Tongue (tissue), 2 donors: ENCODE results near the gene IER5L. TPM values are rescaled to one million over a fixed set of nuclear protein-coding genes. Genes with fewer than 3 reads are reported as not detected.

ENCODE experiments used
- DNase-seq: peaks from one replicate; pipeline ENCODE4 v3.0.0-alpha.2; 2015
- total RNA-seq: library from RNA; depleted of rRNA; stranded (reverse); fragments of >200 nt; gene quantifications from one replicate; pipeline ENCODE4 v1.2.3, GENCODE V29; 2014

The IER5L gene
- 10.4 TPM for total RNA-seq

DNA sequence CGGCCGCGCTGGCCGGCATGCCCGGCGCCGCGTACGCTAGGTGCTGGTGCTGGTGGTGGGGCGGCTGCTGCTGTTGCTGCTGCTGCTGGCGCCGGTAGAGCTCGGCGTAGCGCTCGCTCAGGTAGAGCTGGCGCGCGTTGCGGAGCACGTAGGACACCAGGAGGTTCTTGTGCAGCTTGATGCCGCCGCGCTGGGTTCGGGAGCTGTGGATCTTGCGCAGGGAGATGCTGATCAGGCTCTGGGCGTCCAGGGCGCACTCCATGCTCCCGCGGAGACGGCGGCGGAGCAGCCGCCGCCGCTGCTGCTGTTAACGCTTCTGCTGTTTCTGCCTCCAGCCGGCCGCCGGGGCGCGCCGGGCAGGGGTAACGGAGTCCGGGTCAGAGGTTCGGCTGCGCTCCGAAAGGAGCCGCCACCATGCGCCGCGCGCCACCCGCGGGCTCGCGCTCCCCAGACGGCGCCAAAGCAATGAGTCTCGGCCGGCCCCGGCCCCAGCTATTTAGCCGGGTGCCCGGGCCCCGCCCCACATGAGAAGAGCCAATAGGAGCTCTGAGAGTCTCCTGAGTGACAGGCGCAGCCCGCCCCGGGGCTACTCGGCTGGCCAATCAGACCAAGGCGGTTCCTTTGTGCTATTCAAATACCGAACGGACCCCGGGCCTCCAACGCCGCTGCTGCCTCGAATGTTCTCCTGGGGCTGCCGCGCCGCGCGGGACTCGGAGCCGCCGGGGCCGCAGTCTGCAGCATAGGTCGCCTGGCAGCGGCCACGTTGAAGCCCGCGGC, at the start of gene IER5L:
Gene IER5L (minus strand): TSS at position 471 of the 777 bp plus-strand sequence. CDS start 209 bp downstream, at position 262.
- peak; percentile 99 for DNase-seq

GRCh38 chr9:129227843-129228189, 49.8 kb upstream of the IER5L start:
- DNase-seq: no peak

DNA sequence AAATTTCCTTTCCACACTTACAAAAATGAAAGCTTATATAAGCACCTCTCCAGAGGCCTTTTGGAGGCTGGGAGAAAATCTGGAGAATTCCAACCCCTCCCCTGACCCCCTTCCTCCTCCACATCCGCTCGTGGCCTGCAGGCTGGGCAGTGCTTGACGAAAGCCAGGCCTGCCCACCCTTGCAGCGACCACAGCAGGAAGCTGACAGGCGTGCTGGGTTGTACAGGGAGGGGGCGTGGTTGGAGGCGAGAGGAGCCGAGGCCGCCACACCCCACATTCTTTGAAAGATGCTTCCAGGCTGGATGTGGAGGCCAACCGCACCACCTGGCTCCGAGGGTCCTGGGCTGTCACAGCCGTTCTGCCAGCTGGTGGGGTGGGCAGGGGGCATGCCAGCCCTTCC, 47.8 kb upstream of the IER5L start:
- peak; percentile 79 for DNase-seq

DNA sequence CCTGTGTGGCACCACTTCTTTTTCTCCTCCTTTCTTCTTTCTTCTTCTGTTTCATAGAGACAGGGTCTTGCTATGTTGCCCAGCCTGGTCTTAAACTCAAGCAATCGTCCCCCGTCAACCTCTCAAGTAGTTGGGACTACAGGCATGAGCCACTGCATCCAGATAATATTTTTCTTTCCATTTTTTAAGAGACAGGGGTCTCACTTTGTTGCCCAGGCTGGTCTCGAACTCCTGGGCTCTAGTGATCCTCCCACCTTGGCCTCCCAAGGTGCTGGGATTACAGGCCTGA, 47.4 kb upstream of the IER5L start:
- no peak for DNase-seq

GRCh38 chr9:129224618-129225489, 46.8 kb upstream of the IER5L start:
- DNase-seq: no peak

- DNase-seq: peak; percentile 39
These were observed 45.6 kb upstream of the IER5L start for GRCh38 chr9:129223551-129224208.

- no peak for DNase-seq
These were observed 44.8 kb upstream of the IER5L start for GRCh38 chr9:129222819-129223218.

GRCh38 chr9:129221979-129222635, 44.0 kb upstream of the IER5L start:
- no peak for DNase-seq

GRCh38 chr9:129221233-129221632, 43.2 kb upstream of the IER5L start:
- DNase-seq: no peak

DNA sequence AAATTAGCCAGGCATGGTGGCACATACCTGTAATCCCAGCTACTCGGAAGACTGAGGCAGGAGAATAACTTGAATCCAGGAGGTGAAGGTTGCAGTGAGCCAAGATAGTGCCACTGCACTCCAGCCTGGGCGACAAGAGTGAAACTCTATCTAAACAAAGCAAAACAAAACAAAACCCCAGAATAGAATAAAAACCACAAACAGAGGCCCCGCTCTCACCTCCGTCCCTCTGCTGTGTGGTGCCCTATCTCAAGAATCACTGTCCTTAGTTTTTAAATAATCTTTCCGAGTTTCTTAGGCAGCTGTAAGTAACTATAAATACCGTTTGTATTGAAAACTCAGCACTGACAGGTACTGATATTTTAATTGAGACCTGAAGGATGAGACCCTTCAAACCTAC, 42.7 kb upstream of the IER5L start:
- DNase-seq: no peak

DNA sequence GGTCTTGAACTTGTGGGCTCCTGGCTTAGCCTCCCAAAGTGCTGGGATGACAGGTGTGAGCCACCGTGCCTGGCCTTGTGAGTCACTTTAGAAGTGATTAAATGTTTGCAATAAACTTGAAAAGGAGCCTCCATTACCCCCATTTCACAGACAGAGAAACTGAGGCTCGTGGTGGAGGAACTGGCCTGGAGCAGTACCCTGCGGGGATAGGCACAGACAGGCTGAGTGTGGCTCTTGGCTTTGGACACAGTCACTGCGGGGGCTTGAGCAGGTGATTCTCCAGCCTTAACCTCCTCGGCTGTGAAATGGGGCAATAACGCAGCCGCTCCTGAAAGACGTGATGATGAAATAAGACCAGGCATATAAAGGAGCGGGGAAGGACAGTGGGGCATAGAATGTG, 40.9 kb upstream of the IER5L start:
- DNase-seq: no peak

DNA sequence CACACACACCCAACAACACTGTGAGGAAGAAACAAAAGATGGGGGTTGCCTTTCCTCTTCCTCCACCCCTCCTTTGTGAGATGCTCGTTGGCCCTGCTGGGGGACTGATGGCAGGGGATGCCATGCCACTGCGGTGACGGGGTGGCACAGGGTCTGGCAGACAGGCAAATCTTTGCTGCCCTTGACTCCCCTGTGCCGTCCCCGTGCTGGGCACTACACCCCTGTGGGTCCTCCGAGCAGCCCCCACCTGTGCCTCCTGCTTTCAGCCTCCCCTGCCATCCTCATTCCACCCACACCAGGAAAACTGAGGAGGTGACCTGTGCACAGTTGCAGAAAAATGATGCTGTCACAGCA, 40.2 kb upstream of the IER5L start:
- no peak for DNase-seq

GRCh38 chr9:129213551-129213950, 35.5 kb upstream of the IER5L start:
- no peak for DNase-seq

GRCh38 chr9:129211686-129212085, 33.6 kb upstream of the IER5L start:
- no peak for DNase-seq

- no peak for DNase-seq
These were observed 32.1 kb upstream of the IER5L start for GRCh38 chr9:129210125-129210524.

GRCh38 chr9:129209580-129209979, 31.5 kb upstream of the IER5L start:
- no peak for DNase-seq

- DNase-seq: no peak
These were observed 31.0 kb upstream of the IER5L start for GRCh38 chr9:129209109-129209508.

DNA sequence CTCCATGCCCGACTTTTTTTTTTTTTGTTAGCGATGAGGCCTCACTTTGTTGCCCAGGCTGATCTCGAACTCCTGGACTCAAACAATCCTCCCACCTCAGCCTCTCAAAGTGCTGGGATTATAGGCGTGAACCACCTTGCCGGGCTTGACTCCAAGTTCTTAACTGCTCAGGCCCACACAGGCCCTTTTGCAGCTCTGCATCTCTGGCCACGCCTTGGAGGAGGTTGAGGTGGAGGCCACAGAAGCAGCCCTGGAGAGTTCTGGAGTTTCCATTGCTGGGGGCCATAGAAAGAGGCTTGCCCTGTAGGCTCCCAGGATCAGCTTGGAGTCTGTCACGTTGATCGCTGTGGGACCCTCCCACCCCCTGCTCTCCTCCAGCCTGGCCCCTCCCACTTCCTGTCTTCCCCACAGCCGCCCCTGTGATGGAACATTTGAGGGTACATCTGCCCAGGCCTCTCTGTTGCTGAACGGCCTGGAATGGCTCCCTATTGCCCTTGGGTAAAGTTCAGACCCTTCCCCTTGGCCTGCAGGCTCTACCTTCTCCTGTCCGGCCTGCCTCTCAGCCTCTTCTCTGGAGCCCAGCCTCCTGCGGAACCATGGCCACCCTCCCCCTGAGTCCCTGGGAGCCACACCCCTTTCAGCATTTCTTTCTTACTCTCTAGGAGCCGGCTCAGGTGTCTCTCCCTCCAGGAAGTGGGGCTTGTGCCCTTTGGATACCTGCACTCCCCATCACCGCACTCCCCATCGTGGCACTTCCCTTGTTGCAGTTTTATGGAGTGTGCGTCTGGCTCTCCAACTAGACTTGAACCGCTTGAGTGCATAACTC, 30.4 kb upstream of the IER5L start:
- no peak for DNase-seq

DNA sequence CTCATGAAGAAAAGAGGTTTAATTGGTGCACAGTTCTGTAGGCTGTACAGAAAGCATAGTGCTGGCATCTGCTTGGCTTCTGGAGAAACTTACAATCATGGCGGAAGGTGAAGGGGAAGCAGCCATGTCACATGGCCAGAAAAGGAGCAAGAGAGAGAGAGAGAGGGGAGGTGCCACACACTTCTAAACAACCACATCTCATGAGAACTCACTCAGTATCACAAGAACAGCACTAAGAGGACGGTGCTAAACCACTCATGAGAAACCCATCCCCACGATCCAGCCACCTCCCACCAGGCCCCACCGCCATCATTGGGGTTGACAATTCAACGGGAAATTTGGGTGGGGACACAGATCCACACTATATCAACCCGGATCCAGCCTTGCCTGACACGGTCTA, 28.8 kb upstream of the IER5L start:
- DNase-seq: no peak

- DNase-seq: no peak
These were observed 28.3 kb upstream of the IER5L start for GRCh38 chr9:129206401-129206800.

DNA sequence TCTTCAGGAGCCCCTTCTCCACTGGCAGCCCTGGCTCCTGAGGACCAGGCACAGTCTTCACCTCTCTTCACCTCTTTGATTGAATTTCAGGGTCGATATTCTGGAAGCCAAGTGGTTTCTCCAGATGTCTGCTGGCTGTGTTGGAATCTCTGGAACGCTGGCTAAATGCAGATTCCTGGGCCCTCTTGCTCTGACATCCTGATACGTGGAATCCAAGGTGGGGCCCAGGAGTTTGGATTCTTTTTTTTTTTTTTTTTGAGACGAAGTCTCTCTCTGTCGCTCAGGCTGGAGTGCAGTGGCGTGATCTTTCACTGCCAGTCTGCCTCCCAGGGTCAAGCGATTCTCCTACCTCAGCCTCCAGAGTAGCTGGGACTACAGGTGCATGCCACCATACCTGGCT, 26.8 kb upstream of the IER5L start:
- no peak for DNase-seq

GRCh38 chr9:129203556-129203909, 25.5 kb upstream of the IER5L start:
- no peak for DNase-seq
